ENCODE data around the gene SEBOX.

The SEBOX gene

DNA sequence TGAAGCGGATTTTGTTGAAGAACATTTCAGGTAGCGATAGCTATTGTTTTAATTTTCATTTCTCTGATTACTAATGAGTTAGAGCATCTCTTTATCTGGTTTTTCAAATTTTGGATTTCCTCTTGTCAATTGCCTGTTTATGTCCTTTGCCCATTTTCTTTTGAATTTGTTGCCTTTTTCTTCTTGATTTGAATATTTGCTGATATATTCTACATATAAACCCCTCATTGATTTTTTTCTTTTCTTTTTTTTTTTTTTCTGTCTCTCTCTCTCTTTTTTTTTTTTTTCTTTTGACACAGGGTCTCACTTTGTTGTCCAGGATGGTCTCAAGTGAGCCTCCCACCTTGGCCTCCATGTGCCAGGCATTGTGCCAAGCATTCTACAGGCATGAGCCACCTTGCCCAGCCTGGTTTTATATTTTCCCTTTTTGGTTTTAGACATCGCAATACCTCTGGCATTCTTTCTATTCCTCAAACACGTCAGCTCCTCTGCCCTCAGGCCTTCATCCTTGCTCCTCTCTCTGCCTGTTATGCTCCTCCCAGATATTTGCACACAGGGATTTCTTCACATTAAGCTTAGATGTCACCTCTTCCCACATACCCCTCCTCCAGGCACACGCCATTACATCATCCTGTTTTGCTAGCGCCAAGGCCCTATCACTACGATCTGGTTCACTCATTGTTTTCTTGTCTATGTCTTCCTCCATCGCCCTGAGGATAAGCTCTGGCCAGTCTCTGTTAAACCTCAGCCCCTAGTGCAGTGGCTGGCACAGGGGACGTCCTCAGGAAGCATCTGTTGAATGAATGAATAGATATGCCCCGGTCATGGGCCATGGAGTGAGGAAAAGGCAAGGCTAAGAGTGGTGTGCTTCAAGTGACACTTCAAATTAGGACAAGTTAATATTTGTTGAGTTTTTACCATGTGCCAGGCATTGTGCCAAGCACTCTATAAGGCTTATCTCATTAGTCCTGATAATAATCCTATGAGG lies 15.1 kb upstream of the SEBOX start:
- Histone ChIP-seq H3K9me3 (ENCODE audit: control insufficient read depth in 2 of 2, low read length in 2 of 2) (no peaks in the 10 kb centered on the region), H3K36me3 (ENCODE audit: control insufficient read depth in 2 of 2, insufficient read depth in 2 of 2, low read length in 2 of 2) (no peaks in the 10 kb centered on the region), H3K4me1 (ENCODE audit: control insufficient read depth, insufficient read depth, low read length) (peaks cover 8% of the 10 kb centered on the region), H3K4me3 (ENCODE audit: low read length in 2 of 2) (no peak overlapping the region), H3K27ac (ENCODE audit: low read length) (no peak overlapping the region), H3K27me3 (ENCODE audit: control insufficient read depth in 1 of 2, insufficient read depth in 2 of 2, low read length in 2 of 2) (no peaks in the 10 kb centered on the region), H3K9ac (ENCODE audit: low read length in 2 of 2) (no peak overlapping the region)

DNA sequence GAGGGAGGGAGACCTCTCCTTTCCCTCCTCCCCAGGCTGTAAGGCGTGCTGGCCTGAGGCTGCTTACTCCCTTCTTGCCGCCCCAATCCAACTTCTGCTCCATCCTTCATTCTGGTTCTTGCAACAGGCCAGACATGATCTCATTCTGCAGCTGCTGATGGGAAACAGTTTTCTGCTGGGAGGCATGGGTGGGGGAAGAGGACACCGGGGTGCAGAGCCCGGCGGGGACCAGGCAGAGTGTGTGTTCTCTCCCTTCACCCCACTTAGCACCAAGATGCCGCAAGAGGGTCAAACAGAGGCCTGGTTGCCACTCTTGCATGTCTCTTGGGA lies 7.9 kb upstream of the SEBOX start:
- no peaks in the 10 kb centered on the region for H3K27me3 ChIP-seq (ENCODE audit: control insufficient read depth in 1 of 2, insufficient read depth in 2 of 2, low read length in 2 of 2)
- no peak overlapping the region for H3K27ac ChIP-seq (ENCODE audit: low read length)
- peak overlapping the region; percentile 79 to 80 for H3K4me3 ChIP-seq (ENCODE audit: low read length in 2 of 2)
- no peaks in the 10 kb centered on the region for H3K36me3 ChIP-seq (ENCODE audit: control insufficient read depth in 2 of 2, insufficient read depth in 2 of 2, low read length in 2 of 2)
- peaks cover 25% of the 10 kb centered on the region for H3K4me1 ChIP-seq (ENCODE audit: control insufficient read depth, insufficient read depth, low read length)
- H3K9me3 ChIP-seq (ENCODE audit: control insufficient read depth in 2 of 2, low read length in 2 of 2) = no peaks in the 10 kb centered on the region
- peak overlapping the region in 1 of 2 donors; percentile 65 for H3K9ac ChIP-seq (ENCODE audit: low read length in 2 of 2)

DNA sequence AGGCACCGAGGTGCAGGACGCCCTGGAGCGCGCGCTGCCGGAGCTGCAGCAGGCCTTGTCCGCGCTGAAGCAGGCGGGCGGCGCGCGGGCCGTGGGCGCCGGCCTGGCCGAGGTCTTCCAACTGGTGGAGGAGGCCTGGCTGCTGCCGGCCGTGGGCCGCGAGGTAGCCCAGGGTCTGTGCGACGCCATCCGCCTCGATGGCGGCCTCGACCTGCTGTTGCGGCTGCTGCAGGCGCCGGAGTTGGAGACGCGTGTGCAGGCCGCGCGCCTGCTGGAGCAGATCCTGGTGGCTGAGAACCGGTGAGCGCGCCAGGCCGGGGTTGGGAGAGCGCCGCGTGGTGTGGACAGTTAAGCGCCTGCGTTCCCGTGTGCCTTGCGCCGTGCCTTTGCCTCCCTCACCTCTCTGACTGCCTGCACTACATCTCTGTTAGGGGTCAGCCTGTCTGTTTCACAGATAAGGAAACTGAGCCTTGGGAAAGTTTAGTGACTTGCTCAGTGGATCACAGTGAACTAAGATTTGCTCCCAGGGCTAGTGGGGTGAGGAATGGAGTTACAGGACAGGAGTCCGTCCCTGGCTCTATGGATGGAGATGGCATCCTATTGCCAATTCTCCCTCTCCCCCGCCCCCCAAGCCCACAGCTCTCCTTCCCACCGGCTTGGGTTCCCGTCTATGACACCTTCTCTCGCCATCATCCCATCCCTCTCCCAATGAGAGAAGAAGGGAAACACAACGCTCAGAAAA lies 7.4 kb upstream of the SEBOX start:
- no peaks in the 10 kb centered on the region for H3K9me3 ChIP-seq (ENCODE audit: control insufficient read depth in 2 of 2, low read length in 2 of 2)
- H3K4me1 ChIP-seq (ENCODE audit: control insufficient read depth, insufficient read depth, low read length) = peaks cover 25% of the 10 kb centered on the region
- H3K27me3 ChIP-seq (ENCODE audit: control insufficient read depth in 1 of 2, insufficient read depth in 2 of 2, low read length in 2 of 2) = no peaks in the 10 kb centered on the region
- H3K9ac ChIP-seq (ENCODE audit: low read length in 2 of 2) = peak overlapping the region; percentile 47 to 65
- H3K36me3 ChIP-seq (ENCODE audit: control insufficient read depth in 2 of 2, insufficient read depth in 2 of 2, low read length in 2 of 2) = no peaks in the 10 kb centered on the region
- H3K27ac ChIP-seq (ENCODE audit: low read length) = peak overlapping the region; percentile 79
- H3K4me3 ChIP-seq (ENCODE audit: low read length in 2 of 2) = peak overlapping the region; percentile 79 to 80

DNA sequence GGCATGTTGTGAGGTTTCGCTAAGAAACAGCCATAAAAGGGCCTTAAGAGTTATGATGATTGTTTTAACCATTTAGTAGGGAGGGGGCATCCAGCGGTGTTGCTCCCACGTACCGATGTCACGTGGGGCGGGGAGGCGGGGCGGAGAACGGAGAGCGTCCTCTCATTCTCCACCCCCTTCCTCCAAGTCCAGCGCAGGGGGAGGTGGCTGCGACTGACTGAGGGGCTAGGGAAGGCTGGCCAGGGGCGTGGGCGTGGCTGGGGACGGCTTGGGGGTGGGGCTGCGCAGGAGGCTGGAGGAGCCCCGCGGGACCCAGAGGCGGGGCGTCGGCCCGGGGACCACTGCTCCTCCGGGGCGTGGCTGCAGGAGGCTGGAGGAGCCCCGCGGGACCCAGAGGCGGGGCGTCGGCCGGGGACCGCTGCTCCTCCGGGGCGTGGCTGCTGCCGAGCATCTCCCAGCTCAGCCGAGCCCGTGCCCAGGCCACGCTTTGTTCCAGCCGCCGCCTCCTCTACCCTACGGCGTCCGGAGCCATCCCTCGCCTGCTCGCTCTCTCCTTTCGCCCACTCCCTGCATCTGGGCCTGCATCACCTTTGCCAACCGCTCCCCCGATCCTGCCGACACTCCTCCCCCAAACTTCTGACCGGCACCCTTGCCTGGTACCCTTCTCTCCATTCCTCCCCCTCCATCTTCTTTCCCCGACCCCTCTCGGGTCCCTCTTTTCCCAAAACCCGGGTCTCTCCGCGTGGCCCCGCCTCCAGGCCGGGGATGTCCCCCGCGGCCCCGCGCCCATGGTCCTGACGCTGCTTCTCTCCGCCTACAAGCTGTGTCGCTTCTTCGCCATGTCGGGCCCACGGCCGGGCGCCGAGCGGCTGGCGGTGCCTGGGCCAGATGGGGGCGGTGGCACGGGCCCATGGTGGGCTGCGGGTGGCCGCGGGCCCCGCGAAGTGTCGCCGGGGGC lies 6.5 kb upstream of the SEBOX start, which contains the start of gene SARM1:
Gene SARM1 (plus strand): TSS at position 450 of the 958 bp plus-strand sequence. CDS start 339 bp downstream, at position 789.
- peak within 1 kb of the TSS; percentile 79 for H3K27ac ChIP-seq (ENCODE audit: low read length)
- no peaks in the 10 kb centered on the region for H3K27me3 ChIP-seq (ENCODE audit: control insufficient read depth in 1 of 2, insufficient read depth in 2 of 2, low read length in 2 of 2)

DNA sequence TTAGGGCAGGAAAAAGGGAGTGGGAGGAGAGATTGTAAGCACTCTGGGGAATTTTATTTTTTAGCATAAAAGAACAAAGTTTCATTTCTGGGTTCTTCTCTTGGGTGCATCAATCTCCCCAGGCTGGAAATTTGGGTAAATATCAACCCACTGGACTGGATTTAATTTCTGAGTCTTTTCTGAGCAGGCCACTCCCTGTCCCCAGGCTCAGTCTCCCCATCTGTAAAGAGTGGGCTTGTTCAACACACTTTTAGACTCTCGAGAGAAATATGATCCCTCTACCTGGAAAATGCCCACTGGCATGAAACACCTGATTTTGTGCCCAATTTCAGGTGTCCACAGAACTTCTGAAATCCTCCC lies 5.7 kb upstream of the SEBOX start:
- peak overlapping the region in 1 of 2 donors; percentile 79 for H3K4me3 ChIP-seq (ENCODE audit: low read length in 2 of 2)
- no peaks in the 10 kb centered on the region for H3K27me3 ChIP-seq (ENCODE audit: control insufficient read depth in 1 of 2, insufficient read depth in 2 of 2, low read length in 2 of 2)
- peak overlapping the region; percentile 79 for H3K27ac ChIP-seq (ENCODE audit: low read length)
- H3K9me3 ChIP-seq (ENCODE audit: control insufficient read depth in 2 of 2, low read length in 2 of 2) = no peaks in the 10 kb centered on the region
- peaks cover 25% of the 10 kb centered on the region for H3K4me1 ChIP-seq (ENCODE audit: control insufficient read depth, insufficient read depth, low read length)
- peak overlapping the region; percentile 4 to 58 for H3K9ac ChIP-seq (ENCODE audit: low read length in 2 of 2)
- no peaks in the 10 kb centered on the region for H3K36me3 ChIP-seq (ENCODE audit: control insufficient read depth in 2 of 2, insufficient read depth in 2 of 2, low read length in 2 of 2)

More for the DNA sequence above, 6.5 kb upstream of the SEBOX start, which contains the start of gene SARM1:
- Histone ChIP-seq H3K36me3 (ENCODE audit: control insufficient read depth in 2 of 2, insufficient read depth in 2 of 2, low read length in 2 of 2) (no peaks in the 10 kb centered on the region), H3K4me1 (ENCODE audit: control insufficient read depth, insufficient read depth, low read length) (peaks cover 25% of the 10 kb centered on the region), H3K4me3 (ENCODE audit: low read length in 2 of 2) (peak within 1 kb of the TSS; percentile 79 to 80), H3K9ac (ENCODE audit: low read length in 2 of 2) (peak within 1 kb of the TSS; percentile 58 to 65), H3K9me3 (ENCODE audit: control insufficient read depth in 2 of 2, low read length in 2 of 2) (no peaks in the 10 kb centered on the region)

DNA sequence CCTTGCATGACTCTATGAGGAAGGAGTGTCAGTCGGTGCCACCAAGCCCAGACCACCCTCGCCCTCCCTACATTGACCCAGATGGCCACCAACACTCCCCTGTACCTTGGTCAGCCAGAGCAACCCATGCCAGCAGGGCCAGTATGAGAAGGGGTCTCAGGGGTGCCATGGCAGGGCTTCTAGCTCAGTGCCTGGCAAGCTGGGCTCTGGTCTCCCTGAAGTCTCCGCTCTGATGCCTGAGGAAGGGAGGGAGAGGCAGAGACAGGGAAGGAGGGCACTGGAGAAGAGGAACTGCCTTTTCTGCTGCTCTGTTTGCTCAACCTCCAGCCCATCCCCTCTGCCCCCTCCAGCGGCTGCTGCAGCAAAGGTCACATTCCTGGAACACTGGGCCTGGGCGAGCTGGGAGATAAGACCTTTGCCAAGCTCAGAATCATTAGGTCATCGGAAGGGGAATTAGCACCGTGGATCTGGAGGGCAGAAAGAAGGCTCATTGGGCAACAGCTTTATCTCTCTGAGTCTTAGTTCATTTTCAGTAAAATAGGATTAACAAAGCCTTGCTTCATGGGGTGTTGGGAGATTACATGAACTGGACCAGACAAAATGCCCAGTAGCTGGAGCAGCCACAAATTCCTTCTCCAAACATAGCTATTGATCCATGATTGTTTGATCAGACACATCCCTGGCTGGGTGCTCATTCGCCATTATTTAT lies 5.2 kb upstream of the SEBOX start, which contains the start of gene VTN:
Gene VTN (minus strand): TSS at position 273 of the 709 bp plus-strand sequence. CDS start 104 bp downstream, at position 169.
- Histone ChIP-seq H3K27me3 (ENCODE audit: control insufficient read depth in 1 of 2, insufficient read depth in 2 of 2, low read length in 2 of 2) (no peaks in the 10 kb centered on the region), H3K27ac (ENCODE audit: low read length) (peak within 1 kb of the TSS; percentile 79), H3K4me3 (ENCODE audit: low read length in 2 of 2) (peak within 1 kb of the TSS; percentile 57 to 79), H3K9me3 (ENCODE audit: control insufficient read depth in 2 of 2, low read length in 2 of 2) (no peaks in the 10 kb centered on the region), H3K9ac (ENCODE audit: low read length in 2 of 2) (peak within 1 kb of the TSS; percentile 4 to 58), H3K36me3 (ENCODE audit: control insufficient read depth in 2 of 2, insufficient read depth in 2 of 2, low read length in 2 of 2) (no peaks in the 10 kb centered on the region), H3K4me1 (ENCODE audit: control insufficient read depth, insufficient read depth, low read length) (peaks cover 25% of the 10 kb centered on the region)

DNA sequence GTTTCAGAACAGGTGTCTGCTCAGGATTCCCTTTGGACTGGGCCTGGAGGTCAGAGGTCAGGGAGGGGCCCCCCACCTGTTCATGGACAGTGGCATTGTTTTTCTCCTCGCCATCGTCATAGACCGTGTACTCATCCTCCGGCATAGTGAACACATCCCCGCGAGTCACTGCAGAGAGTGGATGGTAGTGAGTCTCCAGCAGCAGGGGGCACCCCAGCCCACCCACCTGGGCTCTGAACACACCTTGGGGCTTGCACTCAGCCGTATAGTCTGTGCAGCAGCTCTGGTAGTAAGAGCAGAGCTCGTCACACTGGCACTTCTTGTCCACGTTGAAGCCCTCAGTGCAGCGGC lies 4.7 kb upstream of the SEBOX start:
- H3K4me1 ChIP-seq (ENCODE audit: control insufficient read depth, insufficient read depth, low read length) = peaks cover 25% of the 10 kb centered on the region
- H3K36me3 ChIP-seq (ENCODE audit: control insufficient read depth in 2 of 2, insufficient read depth in 2 of 2, low read length in 2 of 2) = peaks cover 0 to 1% of the 10 kb centered on the region in 2 donors
- no peak overlapping the region for H3K4me3 ChIP-seq (ENCODE audit: low read length in 2 of 2)
- no peak overlapping the region for H3K9ac ChIP-seq (ENCODE audit: low read length in 2 of 2)
- H3K27ac ChIP-seq (ENCODE audit: low read length) = no peak overlapping the region
- H3K27me3 ChIP-seq (ENCODE audit: control insufficient read depth in 1 of 2, insufficient read depth in 2 of 2, low read length in 2 of 2) = no peaks in the 10 kb centered on the region
- no peaks in the 10 kb centered on the region for H3K9me3 ChIP-seq (ENCODE audit: control insufficient read depth in 2 of 2, low read length in 2 of 2)

DNA sequence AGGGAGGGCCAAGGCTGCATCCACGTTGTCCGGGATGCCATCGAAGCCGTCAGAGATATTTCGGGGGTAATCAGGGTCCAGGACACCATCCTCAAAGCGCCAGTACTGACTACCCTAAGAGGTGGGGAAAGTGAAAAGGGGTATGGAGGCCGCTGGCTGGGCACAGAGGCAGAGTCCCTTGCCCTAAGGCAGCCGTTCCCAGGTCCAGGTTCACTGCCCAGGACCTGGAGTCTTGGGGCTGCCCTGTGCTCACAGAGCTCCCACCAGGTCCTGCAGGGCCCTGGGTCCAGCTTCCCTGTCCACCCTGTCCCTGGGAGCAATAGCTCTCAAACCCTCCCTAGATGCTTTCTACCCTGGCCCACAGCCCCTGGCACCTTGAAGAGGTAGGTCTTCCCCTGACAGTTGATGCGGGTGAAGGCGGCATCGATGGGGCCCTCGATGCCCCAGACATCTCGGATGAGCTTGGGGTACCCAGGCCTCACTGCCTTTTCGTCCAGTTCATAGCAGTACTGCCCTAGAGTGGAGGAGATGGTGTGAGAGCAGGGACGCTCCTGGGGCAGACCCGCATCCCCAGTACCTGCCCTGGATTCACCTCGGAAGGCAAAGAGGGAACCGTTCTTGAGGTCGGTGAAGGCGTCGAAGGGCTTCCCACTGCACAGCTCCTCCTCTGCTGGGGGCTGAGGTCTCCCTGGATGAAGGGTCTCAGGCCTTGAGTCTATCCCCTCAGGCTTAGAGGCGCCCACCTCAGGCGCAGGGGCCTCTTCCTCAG lies 4.1 kb upstream of the SEBOX start:
- Histone ChIP-seq H3K36me3 (ENCODE audit: control insufficient read depth in 2 of 2, insufficient read depth in 2 of 2, low read length in 2 of 2) (peaks cover under 1 to 7% of the 10 kb centered on the region in 2 donors), H3K4me1 (ENCODE audit: control insufficient read depth, insufficient read depth, low read length) (peaks cover 25% of the 10 kb centered on the region), H3K4me3 (ENCODE audit: low read length in 2 of 2) (no peak overlapping the region), H3K9me3 (ENCODE audit: control insufficient read depth in 2 of 2, low read length in 2 of 2) (no peaks in the 10 kb centered on the region), H3K27me3 (ENCODE audit: control insufficient read depth in 1 of 2, insufficient read depth in 2 of 2, low read length in 2 of 2) (no peaks in the 10 kb centered on the region), H3K9ac (ENCODE audit: low read length in 2 of 2) (no peak overlapping the region), H3K27ac (ENCODE audit: low read length) (no peak overlapping the region)

DNA sequence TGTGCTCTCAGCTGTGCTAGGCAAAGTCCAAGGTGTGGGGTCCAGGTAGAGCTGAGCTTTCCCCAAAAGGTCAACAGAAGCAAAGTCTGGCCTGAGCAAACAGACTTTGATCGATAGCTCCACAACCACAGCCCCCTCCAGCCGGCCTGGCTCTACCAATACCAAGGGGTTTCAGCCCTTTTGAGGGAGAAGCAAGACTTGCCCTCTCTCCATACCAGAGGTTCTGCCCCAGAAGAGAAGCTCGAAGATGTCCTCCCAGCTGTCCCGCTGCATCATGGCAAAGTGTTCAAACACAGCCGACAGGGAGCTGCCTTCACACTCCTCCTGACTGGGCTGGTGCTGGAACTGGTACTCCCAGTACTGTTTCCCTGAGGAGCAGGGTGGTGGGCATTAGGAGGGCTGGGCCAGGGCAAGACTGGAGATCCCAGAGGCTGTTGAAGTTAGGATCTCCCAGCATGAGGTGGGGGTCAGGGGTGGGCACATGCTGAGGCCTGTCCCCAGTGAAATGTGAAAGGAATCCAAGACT lies 3.4 kb upstream of the SEBOX start:
- peaks cover 7 to 12% of the 10 kb centered on the region in 2 donors for H3K36me3 ChIP-seq (ENCODE audit: control insufficient read depth in 2 of 2, insufficient read depth in 2 of 2, low read length in 2 of 2)
- H3K27ac ChIP-seq (ENCODE audit: low read length) = no peak overlapping the region
- H3K4me3 ChIP-seq (ENCODE audit: low read length in 2 of 2) = no peak overlapping the region
- no peaks in the 10 kb centered on the region for H3K27me3 ChIP-seq (ENCODE audit: control insufficient read depth in 1 of 2, insufficient read depth in 2 of 2, low read length in 2 of 2)
- H3K9me3 ChIP-seq (ENCODE audit: control insufficient read depth in 2 of 2, low read length in 2 of 2) = no peaks in the 10 kb centered on the region
- no peak overlapping the region for H3K9ac ChIP-seq (ENCODE audit: low read length in 2 of 2)
- H3K4me1 ChIP-seq (ENCODE audit: control insufficient read depth, insufficient read depth, low read length) = peaks cover 23% of the 10 kb centered on the region
